Urothelium cell line (cell line): ENCODE data around the gene NSUN5.
"Not testable (repeated sequence)": the region's sequence is repeated elsewhere in the genome, so short reads cannot be mapped to it uniquely, and the experiment has no call there.

Experiments used
- DNase-seq: peaks from one replicate; pipeline ENCODE4 v3.0.0; 2011; ENCODE audit warnings: low spot score, mixed read lengths
- FAIRE-seq: peaks from 2 replicates; lab custom pipeline; 2011; peaks lifted over from hg19 to GRCh38; lab: Jason Lieb, UNC

The NSUN5 gene

DNA sequence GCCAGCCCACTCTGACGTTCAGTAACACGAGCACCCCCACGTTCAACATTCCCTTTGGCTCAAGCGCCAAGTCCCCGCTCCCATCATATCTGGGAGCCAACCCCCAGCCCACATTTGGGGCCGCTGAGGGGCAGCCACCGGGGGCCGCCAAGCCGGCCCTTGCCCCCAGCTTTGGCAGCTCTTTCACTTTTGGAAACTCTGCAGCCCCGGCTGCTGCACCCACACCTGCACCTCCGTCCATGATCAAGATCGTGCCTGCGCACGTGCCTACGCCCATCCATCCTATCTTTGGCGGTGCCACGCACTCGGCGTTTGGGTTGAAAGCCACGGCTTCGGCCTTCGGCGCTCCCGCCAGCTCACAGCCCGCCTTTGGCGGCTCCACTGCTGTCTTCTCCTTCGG lies 10.9 kb downstream of the NSUN5 start:
- not testable (repeated sequence) for DNase-seq, FAIRE-seq

DNA sequence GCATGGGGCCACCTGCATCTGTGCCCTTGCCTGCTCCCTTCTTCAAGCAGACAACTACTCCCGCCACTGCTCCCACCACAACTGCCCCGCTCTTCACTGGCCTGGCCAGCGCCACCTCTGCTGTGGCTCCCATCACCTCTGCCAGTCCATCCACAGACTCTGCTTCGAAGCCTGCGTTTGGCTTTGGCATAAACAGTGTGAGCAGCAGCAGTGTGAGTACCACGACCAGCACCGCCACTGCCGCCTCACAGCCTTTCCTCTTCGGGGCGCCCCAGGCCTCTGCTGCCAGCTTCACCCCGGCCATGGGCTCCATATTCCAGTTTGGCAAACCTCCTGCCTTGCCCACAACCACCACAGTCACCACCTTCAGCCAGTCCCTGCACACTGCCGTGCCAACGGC lies 11.4 kb downstream of the NSUN5 start:
- not testable (repeated sequence) for DNase-seq, FAIRE-seq

DNA sequence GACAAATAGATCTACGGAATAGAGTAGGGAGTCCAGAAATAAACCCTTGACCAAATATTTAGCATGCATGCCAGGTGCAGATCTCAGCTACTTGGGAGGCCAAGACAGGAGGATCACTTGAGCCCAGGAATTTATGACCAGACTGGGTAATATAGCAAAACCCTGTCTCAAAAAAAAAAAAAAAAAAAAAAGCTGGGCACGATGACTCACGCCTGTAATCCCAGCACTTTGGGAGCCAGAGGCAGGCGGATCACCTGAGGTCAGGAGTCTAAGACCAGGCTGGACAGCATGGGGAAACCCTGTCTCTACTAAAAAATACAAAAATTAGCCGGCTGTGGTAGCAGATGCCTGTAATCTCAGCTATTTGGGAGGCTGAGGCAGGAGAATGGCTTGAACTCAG lies 31.4 kb downstream of the NSUN5 start:
- FAIRE-seq, DNase-seq: not testable (repeated sequence)

DNA sequence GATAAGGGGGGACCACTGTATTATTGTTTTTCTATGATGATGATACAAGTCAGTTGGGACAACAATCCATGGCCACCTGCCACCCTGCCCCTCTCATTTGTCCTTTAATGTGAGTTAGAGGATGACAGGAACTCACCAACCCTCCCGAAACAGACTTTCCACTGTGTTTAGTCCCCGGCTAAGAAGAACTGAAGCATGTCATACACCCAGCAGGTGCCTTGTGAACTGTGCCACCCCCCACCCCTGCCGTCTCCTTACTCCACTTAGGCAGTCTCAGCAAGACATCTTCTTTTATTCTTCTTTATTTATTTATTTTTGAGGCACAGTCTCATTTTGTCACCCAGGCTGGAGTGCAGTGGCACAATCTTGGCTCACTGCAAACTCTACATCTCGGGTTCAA lies 40.8 kb downstream of the NSUN5 start:
- not testable (repeated sequence) for DNase-seq, FAIRE-seq

DNA sequence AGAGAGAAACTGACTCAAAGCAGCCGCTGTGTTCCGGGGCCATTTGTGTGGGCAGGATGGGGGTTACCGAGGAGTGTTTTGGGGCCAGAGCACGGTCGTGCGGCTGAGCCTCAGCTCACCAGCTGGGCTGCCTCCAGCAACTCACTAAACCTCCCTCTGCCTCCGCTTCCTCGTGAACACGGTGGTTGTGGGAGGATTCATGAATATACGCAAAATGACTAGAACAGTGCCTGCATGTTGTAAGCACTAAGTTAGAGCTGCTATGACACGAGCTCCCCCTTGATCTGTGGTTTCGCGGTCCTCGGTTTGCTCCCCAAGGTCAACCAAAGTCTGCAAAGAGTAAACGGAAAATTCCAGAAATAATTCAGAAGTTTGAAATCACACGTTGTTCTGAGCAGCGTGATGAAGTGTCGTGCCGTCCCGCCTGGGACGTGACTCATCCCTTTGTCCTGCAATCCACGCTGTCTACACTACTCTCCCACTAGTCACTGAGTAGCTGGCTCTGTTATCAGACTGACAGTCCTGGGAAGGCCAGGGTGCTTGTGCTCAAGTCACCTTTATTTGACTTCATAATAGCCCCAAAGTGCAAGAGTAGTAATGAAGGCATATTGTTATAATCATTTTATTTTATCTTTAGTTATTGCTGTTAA lies 41.8 kb downstream of the NSUN5 start:
- DNase-seq, FAIRE-seq: not testable (repeated sequence)

DNA sequence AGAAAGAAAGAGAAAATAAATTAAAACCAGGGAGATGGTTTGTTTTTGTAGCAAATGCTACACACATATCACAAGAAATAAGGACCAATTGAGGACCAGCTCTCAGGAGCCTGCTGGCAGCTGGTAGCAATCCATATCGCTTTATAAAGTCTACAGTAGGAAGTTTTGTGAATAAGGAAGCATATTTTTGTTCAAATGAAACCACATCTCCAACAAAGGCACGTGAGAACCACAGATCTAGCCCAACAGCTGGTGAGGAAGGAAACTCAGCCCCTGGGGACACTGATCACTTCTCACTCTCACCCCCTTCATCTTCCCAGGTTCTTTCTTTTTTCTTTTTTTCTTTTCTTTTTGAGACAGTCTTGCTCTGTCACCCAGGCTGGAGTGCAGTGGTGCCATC lies 46.2 kb downstream of the NSUN5 start:
- DNase-seq, FAIRE-seq: not testable (repeated sequence)
